Lower lobe of right lung (tissue), 2 donors: Measurements from ENCODE around the gene JARID2. TPM values are rescaled to one million over a fixed set of nuclear protein-coding genes. Genes with fewer than 3 reads are reported as not detected.
A peak's percentile ranks its signal among the peaks of the same experiment; 100 is the strongest.

Experiments used
- ATAC-seq, 2 donors: fragments of 200-7000 bp; cut with Tn5 transposase; one replicate each; pipeline ENCODE4 v1.9.1; 2020 to 2022; ENCODE audit warnings: mild to moderate bottlenecking in 2 of 2, moderate library complexity in 2 of 2
- DNase-seq: peaks from one replicate; pipeline ENCODE4 v3.0.0-alpha.2; 2020
- H3K27ac ChIP-seq: fragments of 200-600 bp; one replicate; pipeline ENCODE4 v1.8.0; 2022
- H3K27me3 ChIP-seq: fragments of 200-600 bp; one replicate; pipeline ENCODE4 v1.8.0; 2022; ENCODE audit warnings: low read depth
- H3K36me3 ChIP-seq: fragments of 200-600 bp; one replicate; pipeline ENCODE4 v1.8.0; 2022; ENCODE audit warnings: mild to moderate bottlenecking
- H3K4me1 ChIP-seq: fragments of 200-600 bp; one replicate; pipeline ENCODE4 v1.8.0; 2022
- H3K4me3 ChIP-seq: fragments of 200-600 bp; one replicate; pipeline ENCODE4 v1.8.0; 2022; ENCODE audit warnings: mild to moderate bottlenecking
- H3K9me3 ChIP-seq: fragments of 200-600 bp; one replicate; pipeline ENCODE4 v1.8.0; 2022
- CTCF ChIP-seq: fragments of 200-600 bp; IDR thresholded peaks from one replicate; pipeline ENCODE4 v1.8.0; 2022; ENCODE audit warnings: antibody characterized with exemption, mild to moderate bottlenecking
- intact Hi-C: fragments of 100-400 bp; cut with DNase I; formaldehyde crosslinking; loops from one replicate; pipeline ENCODE4 v1.11.0; 2022
- total RNA-seq: library from RNA; stranded (reverse); fragmentation: NEBNext Ultra II Directional; extraction: Animal tissue kit (Norgen Biotek cat#: 25700); gene quantifications from one replicate; pipeline ENCODE4 v1.2.1, GENCODE V29; 2021
- donor health status: DM: no; HTN: yes; CAD: no; lungs with severe emphysema.

JARID2 gene
- total RNA-seq, 1 donor from 2014 or later = 16.0 TPM

- no peak overlapping the region for H3K27ac ChIP-seq
- DNase-seq (no peak), ATAC-seq (no peak)
- no peak for TF ChIP-seq CTCF
- peaks cover 49% of the 10 kb centered on the region for H3K4me1 ChIP-seq
- no peaks in the 10 kb centered on the region for H3K27me3 ChIP-seq
- intact Hi-C loops = no loop called here
- H3K36me3 ChIP-seq = no peaks in the 10 kb centered on the region
- H3K4me3 ChIP-seq = no peak overlapping the region
- no peaks in the 10 kb centered on the region for H3K9me3 ChIP-seq
These were observed 85.9 kb downstream of the JARID2 start for GRCh38 chr6:15331629-15332251.

- intact Hi-C loops = no loop called here
- no peak for TF ChIP-seq CTCF
- peaks cover 50% of the 10 kb centered on the region for H3K4me1 ChIP-seq
- ATAC-seq (no peak), DNase-seq (no peak)
- H3K27ac ChIP-seq = no peak overlapping the region
- no peak overlapping the region for H3K4me3 ChIP-seq
- H3K27me3 ChIP-seq = no peaks in the 10 kb centered on the region
- H3K9me3 ChIP-seq = no peaks in the 10 kb centered on the region
- no peaks in the 10 kb centered on the region for H3K36me3 ChIP-seq
These were observed 86.6 kb downstream of the JARID2 start for GRCh38 chr6:15332446-15332845.

GRCh38 chr6:15335385-15335784, 89.5 kb downstream of the JARID2 start:
- DNase-seq (no peak), ATAC-seq (peak in 1 of 2 donors; percentile 36)
- peaks cover 48% of the 10 kb centered on the region for H3K4me1 ChIP-seq
- no peak overlapping the region for H3K4me3 ChIP-seq
- H3K27me3 ChIP-seq = no peaks in the 10 kb centered on the region
- H3K36me3 ChIP-seq = no peaks in the 10 kb centered on the region
- H3K9me3 ChIP-seq = no peaks in the 10 kb centered on the region
- no peak for TF ChIP-seq CTCF
- no peak overlapping the region for H3K27ac ChIP-seq
- intact Hi-C loops = no loop called here

GRCh38 chr6:15335916-15336315, 90.0 kb downstream of the JARID2 start:
- intact Hi-C loops = no loop called here
- no peak for TF ChIP-seq CTCF
- no peak for ATAC-seq
- H3K27me3 ChIP-seq = no peaks in the 10 kb centered on the region
- H3K9me3 ChIP-seq = no peaks in the 10 kb centered on the region
- DNase-seq = no peak
- H3K4me1 ChIP-seq = peaks cover 48% of the 10 kb centered on the region
- H3K36me3 ChIP-seq = no peaks in the 10 kb centered on the region
- no peak overlapping the region for H3K27ac ChIP-seq
- H3K4me3 ChIP-seq = no peak overlapping the region

- intact Hi-C loops = no loop called here
- DNase-seq (no peak), ATAC-seq (no peak)
- Histone ChIP-seq H3K27me3 (no peaks in the 10 kb centered on the region), H3K27ac (no peak overlapping the region), H3K9me3 (no peaks in the 10 kb centered on the region), H3K36me3 (no peaks in the 10 kb centered on the region), H3K4me3 (no peak overlapping the region), H3K4me1 (peaks cover 47% of the 10 kb centered on the region)
- TF ChIP-seq CTCF = no peak
These were observed 91.2 kb downstream of the JARID2 start for GRCh38 chr6:15336900-15337560.
